Loucy (cell line): ENCODE measurements around the gene ARAF.

Experiments used
- CTCF ChIP-seq: fragments of 200-600 bp; sonication (generic); conservative IDR thresholded peaks from 2 replicates; pipeline ENCODE4 v1.5.1; 2014; ENCODE audit warnings: mild to moderate bottlenecking, antibody characterized with exemption, low read length
- EZH2phosphoT487 ChIP-seq: fragments of 200-600 bp; IDR thresholded peaks from 2 replicates; pipeline ENCODE4 v1.6.1; 2018; ENCODE audit warnings: antibody characterized with exemption, mild to moderate bottlenecking, moderate library complexity, borderline replicate concordance

GRCh38 chrX:47620303-47620685 is 59.3 kb downstream of the ARAF start:
- no peak for TF ChIP-seq CTCF
- TF ChIP-seq EZH2phosphoT487 = no peak
